Measurements from ENCODE around the gene CYP27C1.

Gene CYP27C1

DNA sequence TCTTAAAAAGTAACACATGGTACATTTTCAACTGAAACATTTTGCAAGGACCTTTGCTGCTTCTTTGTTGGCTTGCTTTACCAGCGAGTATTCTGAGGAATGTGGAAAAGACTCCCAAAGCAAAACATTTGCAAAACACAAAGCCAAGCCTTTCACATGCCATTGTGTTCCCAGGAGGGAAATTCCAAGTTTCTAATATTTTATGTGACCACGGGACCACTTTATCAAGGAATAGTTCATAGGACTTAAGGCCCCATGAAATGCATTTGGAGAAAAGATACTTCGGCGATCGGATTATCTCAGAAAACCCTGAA is 26.2 kb downstream of the CYP27C1 start:
- Mint-ChIP-seq H3K27ac (no peak overlapping the region), H3K4me3 (no peak overlapping the region), H3K9me3 (peaks cover 3% of the 10 kb centered on the region), H3K36me3 (peaks cover 3% of the 10 kb centered on the region), H3K27me3 (no peaks in the 10 kb centered on the region), H3K4me1 (peaks cover 6% of the 10 kb centered on the region)
- DNase-seq (ENCODE audit: low spot score in 2 of 2) = no peak
- ATAC-seq (ENCODE audit: low read depth) = no peak

DNA sequence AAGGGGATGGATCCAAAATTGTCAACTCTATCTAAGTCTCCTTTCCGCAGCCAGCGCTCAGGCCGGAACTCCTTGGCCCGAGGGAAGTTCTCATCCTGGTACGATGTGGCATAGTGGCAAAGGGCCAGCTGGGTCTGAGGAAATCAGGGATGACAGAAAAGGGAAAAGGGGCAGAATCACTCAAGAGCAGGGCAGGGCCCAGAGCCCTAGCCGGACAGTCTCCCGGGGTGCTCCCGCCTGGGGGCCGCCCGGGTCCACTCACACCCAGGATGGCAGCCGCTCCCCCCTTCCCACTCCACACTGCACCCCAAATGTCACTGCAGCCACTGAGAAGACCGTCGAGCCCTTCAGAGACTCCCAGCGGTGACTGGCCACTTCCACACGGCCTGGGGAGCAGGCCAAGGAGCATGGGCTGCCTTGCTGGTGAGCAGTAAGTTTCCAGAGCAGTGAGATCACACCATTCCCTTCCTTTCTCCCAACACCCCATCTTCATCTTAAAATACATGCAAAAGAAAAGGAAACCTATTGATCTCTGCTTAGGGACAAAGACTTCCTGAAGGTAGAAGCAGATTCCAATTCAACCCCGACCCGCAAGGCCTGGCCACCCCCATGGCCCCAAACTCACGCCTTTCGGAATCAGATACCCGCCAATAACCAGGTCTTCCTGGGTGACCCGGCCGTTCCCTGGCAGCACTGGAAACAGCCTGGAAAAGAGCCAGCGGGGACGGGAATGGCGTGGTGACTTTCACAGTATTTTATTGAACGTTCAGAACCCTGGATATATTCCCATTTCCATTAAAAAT is 26.7 kb downstream of the CYP27C1 start:
- peaks cover 3% of the 10 kb centered on the region for H3K36me3 Mint-ChIP-seq
- ATAC-seq (ENCODE audit: low read depth) = no peak
- no peak overlapping the region for H3K27ac Mint-ChIP-seq

DNA sequence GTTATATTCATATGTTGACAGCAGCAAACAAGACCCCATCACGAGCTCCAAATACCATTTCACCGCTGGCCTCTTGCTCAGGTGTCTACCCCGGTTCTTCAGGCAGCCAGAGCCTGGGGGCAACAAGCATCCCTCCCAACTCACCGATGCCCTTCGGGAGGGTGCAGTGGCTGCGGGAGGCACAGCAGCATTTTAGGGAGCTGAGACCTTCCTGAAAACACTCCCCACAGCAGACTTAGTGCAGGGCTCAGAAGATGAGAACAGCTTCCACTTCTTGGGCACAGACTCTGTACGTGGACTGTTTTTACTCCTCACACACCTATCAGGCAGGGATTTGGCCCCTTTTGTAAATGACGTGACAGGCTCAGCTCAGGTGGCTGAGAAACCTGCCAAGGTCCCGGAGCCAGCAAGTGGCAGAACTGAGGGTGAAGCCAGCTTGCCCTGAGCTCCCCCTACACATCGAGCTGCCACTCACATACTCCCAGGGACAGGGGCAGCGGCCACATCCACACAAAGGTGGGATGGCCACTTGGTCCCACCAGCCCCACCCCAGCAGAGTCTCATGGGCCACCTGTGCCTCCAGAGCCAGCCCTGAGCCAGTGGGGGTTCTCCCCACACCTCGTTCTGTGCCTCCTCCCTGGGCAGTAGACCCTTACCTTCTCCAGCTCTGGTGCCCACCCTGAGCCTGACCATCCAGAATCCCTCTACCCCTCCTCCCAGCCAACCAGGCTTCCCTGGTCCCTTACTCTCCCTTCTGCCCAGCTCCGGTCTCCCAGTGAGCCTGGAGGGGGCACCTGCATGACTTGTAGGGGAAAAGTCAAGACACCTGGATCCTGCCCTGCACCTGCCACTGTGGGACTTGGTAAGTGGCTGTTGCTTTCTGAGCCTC is 28.5 kb downstream of the CYP27C1 start:
- no peak for ATAC-seq (ENCODE audit: low read depth)

More for the DNA sequence above, 26.7 kb downstream of the CYP27C1 start:
- no peaks in the 10 kb centered on the region for H3K27me3 Mint-ChIP-seq
- peaks cover 6% of the 10 kb centered on the region for H3K4me1 Mint-ChIP-seq
- DNase-seq (ENCODE audit: low spot score in 2 of 2) = no peak
- H3K9me3 Mint-ChIP-seq = peaks cover 3% of the 10 kb centered on the region
- no peak overlapping the region for H3K4me3 Mint-ChIP-seq

DNA sequence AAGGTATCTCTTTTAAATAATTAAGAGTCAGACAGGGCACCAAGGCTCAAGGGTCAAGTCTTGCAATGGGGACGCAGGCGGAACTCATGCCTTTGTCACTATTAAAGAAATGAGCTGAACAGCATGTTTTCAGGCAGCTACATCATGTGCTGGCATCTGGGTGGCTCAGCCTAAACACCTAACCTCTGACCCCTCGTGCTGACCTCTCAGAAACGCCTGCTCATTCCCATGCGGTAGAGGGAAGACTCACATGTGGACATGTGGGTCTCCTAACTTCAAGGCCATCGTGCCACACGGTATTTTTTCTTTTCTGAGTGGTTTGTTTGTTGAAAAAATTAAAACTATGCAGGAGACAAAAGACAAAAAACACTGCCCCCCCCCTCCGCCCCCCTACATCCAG is 31.3 kb downstream of the CYP27C1 start:
- no peak overlapping the region for H3K27ac Mint-ChIP-seq
- peaks cover 6% of the 10 kb centered on the region for H3K4me1 Mint-ChIP-seq
- H3K9me3 Mint-ChIP-seq = peaks cover 3% of the 10 kb centered on the region
- H3K4me3 Mint-ChIP-seq = no peak overlapping the region
- H3K36me3 Mint-ChIP-seq = peaks cover 3% of the 10 kb centered on the region
- no peak for DNase-seq (ENCODE audit: low spot score in 2 of 2)
- ATAC-seq (ENCODE audit: low read depth) = no peak
- peaks cover 6% of the 10 kb centered on the region for H3K27me3 Mint-ChIP-seq

More for the DNA sequence above, 28.5 kb downstream of the CYP27C1 start:
- Mint-ChIP-seq H3K27ac (no peak overlapping the region), H3K27me3 (peaks cover 4% of the 10 kb centered on the region), H3K9me3 (peaks cover 3% of the 10 kb centered on the region), H3K36me3 (peaks cover 3% of the 10 kb centered on the region), H3K4me1 (peaks cover 2% of the 10 kb centered on the region), H3K4me3 (no peak overlapping the region)
- no peak for DNase-seq (ENCODE audit: low spot score in 2 of 2)

DNA sequence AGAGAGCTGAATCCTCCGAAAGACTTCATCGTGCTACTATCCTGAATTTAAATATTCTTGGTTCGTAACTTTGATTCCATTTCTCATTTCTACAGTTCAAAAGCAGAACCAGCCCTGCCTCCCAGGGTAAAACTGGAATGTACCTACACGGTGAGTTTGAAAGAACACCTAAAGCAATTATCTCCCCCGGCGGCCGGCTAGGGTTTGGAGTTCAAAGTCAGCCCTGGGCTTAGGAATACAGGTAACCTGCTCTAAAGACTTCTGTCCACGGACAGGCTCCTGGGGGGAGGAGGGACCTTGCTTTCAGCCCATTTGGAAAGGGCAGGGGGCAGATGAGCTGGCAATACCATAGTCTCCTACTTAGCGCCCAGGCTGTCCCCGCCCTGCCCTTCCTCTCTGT is 32.3 kb downstream of the CYP27C1 start:
- no peak overlapping the region for H3K27ac Mint-ChIP-seq
- DNase-seq (ENCODE audit: low spot score in 2 of 2) (no peak), ATAC-seq (ENCODE audit: low read depth) (no peak)
- H3K4me3 Mint-ChIP-seq = no peak overlapping the region
- peaks cover 6% of the 10 kb centered on the region for H3K4me1 Mint-ChIP-seq
- peaks cover 8% of the 10 kb centered on the region for H3K27me3 Mint-ChIP-seq
- peaks cover 3% of the 10 kb centered on the region for H3K9me3 Mint-ChIP-seq
- peaks cover 3% of the 10 kb centered on the region for H3K36me3 Mint-ChIP-seq

DNA sequence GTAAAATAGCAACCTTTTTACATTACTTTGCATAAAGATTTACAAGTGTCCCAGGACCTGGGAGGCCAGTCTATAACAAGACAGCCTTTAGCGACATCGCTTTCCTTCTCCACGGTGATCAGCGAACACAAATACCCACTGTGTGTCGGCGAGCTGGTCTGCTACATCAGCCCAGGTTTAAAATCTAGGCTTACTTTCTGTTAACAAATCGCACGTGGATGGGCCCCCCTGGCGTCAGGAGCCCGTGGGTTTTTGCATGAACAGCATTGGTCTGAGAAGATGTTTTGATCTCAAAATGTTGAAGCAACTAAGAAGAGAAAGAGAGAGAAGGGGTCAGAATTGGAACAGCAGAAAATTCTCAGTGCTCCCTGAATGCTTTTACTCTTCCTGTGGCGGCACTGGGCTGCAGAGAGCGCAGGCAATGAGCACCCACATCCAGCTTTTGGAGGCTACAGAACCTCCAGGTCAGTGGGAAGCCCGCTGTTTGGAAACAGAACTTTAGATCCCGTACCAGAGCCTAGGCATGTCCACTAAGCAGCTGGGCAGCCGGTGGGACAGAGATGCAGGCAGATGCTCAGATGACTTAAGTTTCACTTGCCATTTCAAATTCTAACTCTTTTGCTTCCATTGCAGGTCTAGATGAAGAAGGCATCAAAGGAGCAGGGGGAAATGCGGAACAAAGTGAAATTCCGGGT is 32.9 kb downstream of the CYP27C1 start:
- H3K9me3 Mint-ChIP-seq = peaks cover 3% of the 10 kb centered on the region
- H3K4me1 Mint-ChIP-seq = peaks cover 6% of the 10 kb centered on the region
- H3K27me3 Mint-ChIP-seq = peaks cover 8% of the 10 kb centered on the region
- H3K27ac Mint-ChIP-seq = no peak overlapping the region
- H3K36me3 Mint-ChIP-seq = peaks cover 3% of the 10 kb centered on the region
- no peak overlapping the region for H3K4me3 Mint-ChIP-seq
- ATAC-seq (ENCODE audit: low read depth) (no peak), DNase-seq (ENCODE audit: low spot score in 2 of 2) (no peak)

DNA sequence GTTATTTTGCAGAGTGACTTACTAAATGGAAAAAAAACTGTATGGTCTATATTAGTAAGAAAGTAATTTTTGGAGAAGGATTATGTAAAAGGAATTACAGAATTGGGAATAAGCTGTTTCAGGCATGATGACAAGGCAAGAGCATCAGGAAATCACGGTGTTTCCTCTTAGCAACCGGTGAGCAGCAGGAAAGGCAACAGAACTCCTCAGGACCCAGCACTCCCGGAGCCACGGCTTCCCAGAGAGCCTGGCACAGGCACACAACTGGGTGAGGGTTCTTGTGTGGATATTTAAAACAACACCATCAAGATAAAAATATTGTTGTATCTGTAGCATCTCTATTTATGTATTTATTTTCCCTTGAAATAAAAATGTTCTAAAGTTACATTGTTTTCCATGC is 34.4 kb downstream of the CYP27C1 start:
- ATAC-seq (ENCODE audit: low read depth) (no peak), DNase-seq (ENCODE audit: low spot score in 2 of 2) (no peak)
- Mint-ChIP-seq H3K4me1 (peaks cover 6% of the 10 kb centered on the region), H3K4me3 (no peak overlapping the region), H3K27me3 (peaks cover 8% of the 10 kb centered on the region), H3K9me3 (peaks cover 3% of the 10 kb centered on the region), H3K27ac (no peak overlapping the region), H3K36me3 (peaks cover 3% of the 10 kb centered on the region)

DNA sequence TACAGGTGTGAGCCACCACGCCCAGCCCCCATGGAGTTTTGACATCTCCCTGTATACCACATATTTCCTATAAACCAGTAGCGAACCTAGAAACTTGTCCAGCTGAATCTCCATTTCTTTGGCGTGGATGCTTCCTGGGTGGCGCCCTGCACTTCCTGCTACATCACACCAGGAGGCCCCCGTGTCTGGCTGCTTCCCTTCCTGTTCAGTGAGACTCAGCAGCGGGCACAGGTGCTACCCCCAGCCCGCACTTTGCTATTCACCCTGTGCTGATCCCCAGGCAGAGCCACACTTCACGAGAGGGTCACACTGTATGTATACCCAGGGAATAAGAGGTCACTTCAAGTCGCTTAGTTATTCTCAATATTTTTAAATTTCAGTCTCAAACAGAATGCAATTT is 35.0 kb downstream of the CYP27C1 start:
- ATAC-seq (ENCODE audit: low read depth) (no peak), DNase-seq (ENCODE audit: low spot score in 2 of 2) (no peak)
- no peak overlapping the region for H3K4me3 Mint-ChIP-seq
- H3K9me3 Mint-ChIP-seq = peaks cover 8% of the 10 kb centered on the region
- peaks cover 6% of the 10 kb centered on the region for H3K4me1 Mint-ChIP-seq
- H3K36me3 Mint-ChIP-seq = peaks cover 4% of the 10 kb centered on the region
- H3K27me3 Mint-ChIP-seq = peaks cover 8% of the 10 kb centered on the region
- no peak overlapping the region for H3K27ac Mint-ChIP-seq

DNA sequence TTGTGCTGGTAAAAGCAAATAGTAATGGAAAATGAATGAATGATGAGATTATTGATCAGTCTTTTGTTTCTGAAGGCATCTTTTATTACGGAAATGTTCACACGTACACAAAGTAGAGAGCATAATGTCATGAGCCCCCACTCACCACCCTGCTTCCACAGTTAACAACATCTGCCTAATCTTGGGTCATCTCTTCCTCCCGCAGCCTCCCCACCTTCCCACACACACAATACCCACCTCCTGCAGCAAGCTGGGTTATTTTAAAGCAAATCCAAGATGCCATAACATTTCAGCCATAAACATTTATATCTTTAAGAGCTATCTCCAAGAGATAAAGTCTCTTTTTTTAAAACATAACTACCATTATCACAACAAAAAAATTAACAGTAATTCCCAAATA is 36.3 kb downstream of the CYP27C1 start:
- DNase-seq (ENCODE audit: low spot score in 2 of 2) (no peak), ATAC-seq (ENCODE audit: low read depth) (no peak)
- Mint-ChIP-seq H3K27ac (no peak overlapping the region), H3K4me3 (no peak overlapping the region), H3K27me3 (peaks cover 8% of the 10 kb centered on the region), H3K36me3 (peaks cover 2% of the 10 kb centered on the region), H3K9me3 (peaks cover 8% of the 10 kb centered on the region), H3K4me1 (peaks cover 6% of the 10 kb centered on the region)

DNA sequence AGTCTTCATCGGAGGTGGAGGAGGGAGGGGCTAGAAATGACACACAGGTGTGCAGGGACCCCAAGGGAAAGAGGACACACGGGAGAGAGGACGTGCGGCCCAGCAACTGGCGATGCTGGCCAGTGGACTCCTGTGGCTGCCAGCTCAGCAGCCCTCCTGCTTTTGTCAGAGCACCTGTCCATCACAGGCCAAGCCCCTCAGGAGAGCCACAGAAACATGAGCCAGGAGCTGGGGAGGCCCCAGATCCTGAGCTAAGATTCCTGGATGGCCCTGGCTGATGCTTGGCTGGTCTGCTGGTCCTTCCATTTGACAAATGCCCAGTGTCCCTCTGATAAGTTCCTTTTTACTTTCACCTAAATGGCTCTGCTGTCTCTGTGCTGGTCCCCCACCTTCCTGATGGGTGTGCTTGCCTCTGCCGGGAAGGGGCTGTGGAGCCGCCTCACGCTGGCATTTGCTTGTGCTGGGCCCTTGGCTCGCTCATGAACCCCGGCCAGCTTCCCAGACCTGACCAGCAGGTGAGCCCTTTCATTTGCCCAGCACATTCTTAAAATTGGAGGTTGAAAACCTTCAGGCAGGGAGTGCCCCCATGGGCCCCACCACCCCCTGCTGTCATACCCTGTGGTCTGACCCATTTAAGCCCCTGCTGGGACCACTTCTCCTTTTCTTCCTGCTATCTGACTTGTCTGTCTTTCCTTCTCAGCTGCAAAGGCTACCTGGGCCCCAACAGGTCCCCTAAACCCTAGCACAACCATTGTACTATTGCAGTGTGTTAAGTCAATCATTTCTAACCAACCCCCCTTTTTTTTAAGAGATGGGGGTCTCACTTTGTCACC is 37.3 kb downstream of the CYP27C1 start:
- Mint-ChIP-seq H3K36me3 (peaks cover 2% of the 10 kb centered on the region), H3K27ac (no peak overlapping the region), H3K4me3 (no peak overlapping the region), H3K9me3 (peaks cover 8% of the 10 kb centered on the region), H3K27me3 (peaks cover 8% of the 10 kb centered on the region), H3K4me1 (peaks cover 6% of the 10 kb centered on the region)
- DNase-seq (ENCODE audit: low spot score in 2 of 2) = no peak
- no peak for ATAC-seq (ENCODE audit: low read depth)

DNA sequence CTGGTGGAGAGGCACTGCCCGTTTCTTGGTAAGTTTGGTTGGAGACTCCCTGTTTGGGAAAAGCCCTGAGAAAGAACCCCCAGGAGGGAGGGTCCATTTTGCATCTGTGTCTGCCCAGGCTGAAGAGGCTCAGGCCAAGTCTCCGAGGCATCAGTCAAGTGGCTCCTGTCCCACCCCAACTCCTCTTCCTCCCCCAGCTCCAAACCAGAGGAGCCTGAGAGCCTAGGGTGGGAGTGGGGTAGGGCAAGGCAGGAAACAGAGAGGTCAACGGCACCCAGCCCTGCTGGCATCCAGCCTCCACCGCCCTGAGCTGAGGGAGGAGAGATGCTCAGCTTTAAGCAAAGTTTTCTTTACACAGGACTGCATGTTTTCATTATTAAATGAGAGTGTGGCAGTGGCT is 38.2 kb downstream of the CYP27C1 start:
- DNase-seq (ENCODE audit: low spot score in 2 of 2) (no peak), ATAC-seq (ENCODE audit: low read depth) (no peak)
- Mint-ChIP-seq H3K36me3 (peaks cover 2% of the 10 kb centered on the region), H3K4me1 (peaks cover 3% of the 10 kb centered on the region), H3K27me3 (peaks cover 6% of the 10 kb centered on the region), H3K27ac (no peak overlapping the region), H3K9me3 (peaks cover 8% of the 10 kb centered on the region), H3K4me3 (no peak overlapping the region)

DNA sequence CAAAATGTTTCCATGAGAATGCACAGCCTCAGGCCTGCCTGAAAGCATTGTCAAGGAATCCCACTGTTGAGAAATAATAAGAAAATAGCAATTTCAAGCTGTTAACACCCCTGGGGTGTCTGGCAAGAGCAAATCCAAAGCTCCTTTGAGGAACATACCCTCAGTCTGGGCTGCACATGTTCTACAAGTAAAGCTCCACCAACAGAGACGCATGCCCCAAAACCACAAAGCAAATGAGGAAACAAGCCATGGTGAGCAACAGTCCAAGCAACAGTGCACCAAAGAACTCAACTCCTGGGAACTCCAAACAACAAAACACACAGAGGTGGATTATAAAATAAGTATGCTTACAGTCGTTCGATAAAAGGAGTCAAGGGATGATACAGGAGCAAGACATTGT is 40.3 kb downstream of the CYP27C1 start:
- no peak overlapping the region for H3K4me3 Mint-ChIP-seq

DNA sequence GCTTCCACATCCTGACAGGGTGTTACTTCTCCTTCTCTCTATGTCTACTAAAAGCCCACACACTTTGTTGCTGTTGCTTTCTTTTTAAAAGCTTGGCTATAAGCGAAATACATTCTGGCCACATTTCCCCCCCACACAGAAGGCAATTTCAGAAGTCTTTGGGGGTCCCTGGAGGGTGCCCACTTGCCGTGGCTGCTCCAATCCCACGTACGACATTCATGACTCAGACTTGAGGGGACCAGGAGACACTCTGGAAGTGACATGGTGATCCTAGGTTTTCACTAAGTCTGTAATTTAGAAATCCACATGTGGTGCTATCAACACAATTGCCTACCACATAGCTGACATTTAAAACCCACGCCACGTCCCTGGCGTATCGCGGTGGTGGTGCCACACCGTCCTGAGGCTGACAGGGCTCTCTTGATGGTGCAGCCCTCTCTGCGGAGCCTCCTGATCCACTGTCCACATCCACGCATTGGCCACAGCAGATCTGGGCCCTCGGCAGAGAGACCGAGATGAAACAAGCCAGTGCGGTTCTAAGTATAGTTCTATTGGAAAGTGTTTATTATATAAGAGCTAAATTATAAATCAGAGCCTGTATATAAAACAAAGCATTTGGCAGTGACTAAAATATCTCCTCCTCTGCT is 42.4 kb downstream of the CYP27C1 start:
- peaks cover 8% of the 10 kb centered on the region for H3K9me3 Mint-ChIP-seq
- no peaks in the 10 kb centered on the region for H3K4me1 Mint-ChIP-seq
- peaks cover 2% of the 10 kb centered on the region for H3K36me3 Mint-ChIP-seq
- peaks cover 4% of the 10 kb centered on the region for H3K27me3 Mint-ChIP-seq
- no peak for ATAC-seq (ENCODE audit: low read depth)
- no peak for DNase-seq (ENCODE audit: low spot score in 2 of 2)
- H3K27ac Mint-ChIP-seq = no peak overlapping the region
- H3K4me3 Mint-ChIP-seq = no peak overlapping the region

More for the DNA sequence above, 40.3 kb downstream of the CYP27C1 start:
- Mint-ChIP-seq H3K4me1 (no peaks in the 10 kb centered on the region), H3K27me3 (peaks cover 5% of the 10 kb centered on the region), H3K36me3 (peaks cover 2% of the 10 kb centered on the region), H3K27ac (no peak overlapping the region), H3K9me3 (peaks cover 8% of the 10 kb centered on the region)
- ATAC-seq (ENCODE audit: low read depth) (peak; percentile 59), DNase-seq (ENCODE audit: low spot score in 2 of 2) (no peak)

All from memory B cell (primary cell).